ENCODE results near the gene EDEM3.

Gene EDEM3

GRCh38 chr1:184781941-184782340 lies 27.3 kb upstream of the EDEM3 start:
- FAIRE-seq (no peak), DNase-seq (ENCODE audit: insufficient read length, low spot score) (no peak)
- TF ChIP-seq CTCF (IDR thresholded peaks at IDR 0.05; ENCODE audit: insufficient read depth, missing control alignments) = no peak

- TF ChIP-seq CTCF (IDR thresholded peaks at IDR 0.05; ENCODE audit: insufficient read depth, missing control alignments) = no peak
- DNase-seq (ENCODE audit: insufficient read length, low spot score) (no peak), FAIRE-seq (no peak)
Observed at GRCh38 chr1:184775885-184776284, 21.2 kb upstream of the EDEM3 start.

GRCh38 chr1:184775329-184775728 lies 20.7 kb upstream of the EDEM3 start:
- DNase-seq (ENCODE audit: insufficient read length, low spot score) (peak; percentile 47), FAIRE-seq (peak; percentile 94)
- TF ChIP-seq CTCF (IDR thresholded peaks at IDR 0.05; ENCODE audit: insufficient read depth, missing control alignments) = no peak

- DNase-seq (ENCODE audit: insufficient read length, low spot score) (no peak), FAIRE-seq (no peak)
- no peak for TF ChIP-seq CTCF (IDR thresholded peaks at IDR 0.05; ENCODE audit: insufficient read depth, missing control alignments)
Observed at GRCh38 chr1:184773762-184774320, 19.2 kb upstream of the EDEM3 start.

- FAIRE-seq = no peak
- DNase-seq (ENCODE audit: insufficient read length, low spot score) = no peak
- TF ChIP-seq CTCF (IDR thresholded peaks at IDR 0.05; ENCODE audit: insufficient read depth, missing control alignments) = no peak
Observed at GRCh38 chr1:184771190-184771691, 16.6 kb upstream of the EDEM3 start.

GRCh38 chr1:184770181-184770979 lies 15.7 kb upstream of the EDEM3 start:
- no peak for DNase-seq (ENCODE audit: insufficient read length, low spot score)
- no peak for TF ChIP-seq CTCF (IDR thresholded peaks at IDR 0.05; ENCODE audit: insufficient read depth, missing control alignments)
- peak; percentile 69 for FAIRE-seq

- no peak for DNase-seq (ENCODE audit: insufficient read length, low spot score)
- FAIRE-seq = no peak
- no peak for TF ChIP-seq CTCF (IDR thresholded peaks at IDR 0.05; ENCODE audit: insufficient read depth, missing control alignments)
Observed at GRCh38 chr1:184769241-184769640, 14.6 kb upstream of the EDEM3 start.
